HCEC 1CT (cell line): Measurements from ENCODE around the gene CLCN2.

Source experiments
- DNase-seq: peaks from one replicate; pipeline ENCODE4 v3.0.0-alpha.2; 2017

CLCN2 gene

GRCh38 chr3:184361532-184361931 is at the start of gene CLCN2, which contains the start of gene POLR2H:
TSS of gene CLCN2 (minus strand) at chr3:184361605. CDS start at chr3:184361479, 126 bp downstream.
TSS of gene POLR2H (plus strand) at chr3:184361710. CDS start at chr3:184363493, 1,783 bp downstream.
- DNase-seq, result peak; percentile 45

GRCh38 chr3:184409946-184410500 is 48.6 kb upstream of the CLCN2 start:
- DNase-seq, result no peak

GRCh38 chr3:184409331-184409926 is 48.0 kb upstream of the CLCN2 start:
- DNase-seq, result no peak

- no peak for DNase-seq
Observed at GRCh38 chr3:184405075-184406030, 43.9 kb upstream of the CLCN2 start.

- DNase-seq, result peak; percentile 92
Observed at GRCh38 chr3:184399410-184399809, 38.0 kb upstream of the CLCN2 start.

GRCh38 chr3:184395320-184395660 is 33.9 kb upstream of the CLCN2 start:
- no peak for DNase-seq

GRCh38 chr3:184391266-184391665 is 29.9 kb upstream of the CLCN2 start:
- DNase-seq, result no peak

GRCh38 chr3:184389935-184390528 is 28.6 kb upstream of the CLCN2 start:
- DNase-seq, result no peak

- no peak for DNase-seq
Observed at GRCh38 chr3:184389384-184389783, 28.0 kb upstream of the CLCN2 start.

GRCh38 chr3:184388936-184389230 is 27.5 kb upstream of the CLCN2 start:
- DNase-seq, result no peak

GRCh38 chr3:184388164-184388935 is 26.9 kb upstream of the CLCN2 start:
- DNase-seq, result no peak

- DNase-seq, result no peak
Observed at GRCh38 chr3:184387174-184387714, 25.8 kb upstream of the CLCN2 start.

- DNase-seq, result no peak
Observed at GRCh38 chr3:184386047-184386806, 24.8 kb upstream of the CLCN2 start.

- no peak for DNase-seq
Observed at GRCh38 chr3:184384856-184385422, 23.5 kb upstream of the CLCN2 start.

GRCh38 chr3:184384342-184384741 is 22.9 kb upstream of the CLCN2 start:
- no peak for DNase-seq

- DNase-seq, result no peak
Observed at GRCh38 chr3:184383033-184383740, 21.8 kb upstream of the CLCN2 start.

GRCh38 chr3:184382326-184383032 is 21.1 kb upstream of the CLCN2 start:
- DNase-seq, result no peak

- DNase-seq, result no peak
Observed at GRCh38 chr3:184381261-184382224, 20.1 kb upstream of the CLCN2 start.
